WTC11 (cell line): Measurements from ENCODE around the gene ERFL. TPM values are rescaled to one million over a fixed set of nuclear protein-coding genes. Genes with fewer than 3 reads are reported as not detected.

Experiments used
- ATAC-seq: fragments of 200-7000 bp; cut with Tn5 transposase; 2 replicates; pipeline ENCODE4 v1.10.0; 2021; ENCODE audit warnings: mild to moderate bottlenecking, moderate library complexity
- CTCF ChIA-PET: fragments of 300-600 bp; sonication (Branson Sonifier 250); formaldehyde crosslinking; loops from one replicate; lab custom pipeline; 2021; ENCODE audit warnings: antibody characterized with exemption; lab: Charles Lee
- POLR2A ChIA-PET: fragments of 350-600 bp; sonication (Branson Sonifier 250); formaldehyde crosslinking; loops from one replicate; lab custom pipeline; 2021; ENCODE audit warnings: antibody characterized with exemption; lab: Charles Lee
- DNase-seq: peaks from one replicate; pipeline ENCODE4 v3.0.0; 2021; ENCODE audit warnings: low spot score
- H3K27ac Mint-ChIP-seq: 2 replicates; pipeline ENCODE4 v1.8.0; 2021; ENCODE audit warnings: mixed read lengths
- H3K27me3 Mint-ChIP-seq: 2 replicates; pipeline ENCODE4 v1.8.0; 2021; ENCODE audit warnings: low read depth, mild to moderate bottlenecking, moderate library complexity, mixed read lengths
- H3K36me3 Mint-ChIP-seq: 2 replicates; pipeline ENCODE4 v1.8.0; 2021; ENCODE audit warnings: mixed read lengths
- H3K4me1 Mint-ChIP-seq: 2 replicates; pipeline ENCODE4 v1.8.0; 2022; ENCODE audit warnings: mixed read lengths
- H3K4me3 Mint-ChIP-seq: 2 replicates; pipeline ENCODE4 v1.8.0; 2021; ENCODE audit warnings: mild to moderate bottlenecking, moderate library complexity, mixed read lengths
- H3K9me3 Mint-ChIP-seq: 2 replicates; pipeline ENCODE4 v1.8.0; 2021; ENCODE audit warnings: mixed read lengths
- ERG ChIP-seq: fragments of 250-450 bp; sonication (Bioruptor Pico); IDR thresholded peaks from 2 replicates; pipeline ENCODE4 v1.8.0; 2021; ENCODE audit warnings: mild to moderate bottlenecking
- FOXJ3 ChIP-seq: sonication (generic); formaldehyde crosslinking; IDR thresholded peaks from 2 replicates; pipeline ENCODE4 v1.9.0; 2021; ENCODE audit warnings: missing genetic modification reagents, mild to moderate bottlenecking, borderline replicate concordance
- HMGA2 ChIP-seq: fragments of 250-450 bp; sonication (Bioruptor Pico); IDR thresholded peaks from 2 replicates; pipeline ENCODE4 v1.4.0; 2021; ENCODE audit warnings: mild to moderate bottlenecking, moderate library complexity
- IRF2 ChIP-seq: sonication (generic); formaldehyde crosslinking; IDR thresholded peaks from 2 replicates; pipeline ENCODE4 v1.8.0; 2022; ENCODE audit warnings: low read depth, missing genetic modification reagents, borderline replicate concordance
- MYBL2 ChIP-seq: sonication (generic); formaldehyde crosslinking; IDR thresholded peaks from 2 replicates; pipeline ENCODE4 v1.8.1; 2023; ENCODE audit warnings: mild to moderate bottlenecking, moderate library complexity, missing genetic modification reagents
- NFATC4 ChIP-seq: fragments of 250-450 bp; sonication (Bioruptor Pico); IDR thresholded peaks from 2 replicates; pipeline ENCODE4 v1.9.0; 2021; ENCODE audit warnings: mild to moderate bottlenecking
- NR3C1 ChIP-seq: sonication (generic); formaldehyde crosslinking; conservative IDR thresholded peaks from 2 replicates; pipeline ENCODE4 v1.8.1; 2023; ENCODE audit warnings: low read depth, mild to moderate bottlenecking, missing genetic modification reagents
- OVOL2 ChIP-seq: fragments of 250-450 bp; sonication (Bioruptor Pico); IDR thresholded peaks from 2 replicates; pipeline ENCODE4 v1.9.0; 2021; ENCODE audit warnings: mild to moderate bottlenecking, borderline replicate concordance
- RORB ChIP-seq: fragments of 250-450 bp; sonication (Bioruptor Pico); IDR thresholded peaks from 2 replicates; pipeline ENCODE4 v1.9.0; 2021; ENCODE audit warnings: mild to moderate bottlenecking
- TCF7 ChIP-seq: sonication (generic); formaldehyde crosslinking; IDR thresholded peaks from 2 replicates; pipeline ENCODE4 v1.8.0; 2022; ENCODE audit warnings: mild to moderate bottlenecking, low read depth, missing genetic modification reagents, moderate library complexity
- TP53 ChIP-seq: sonication (generic); formaldehyde crosslinking; IDR thresholded peaks from 2 replicates; pipeline ENCODE4 v1.8.1; 2023; ENCODE audit warnings: mild to moderate bottlenecking, missing genetic modification reagents
- ZMAT4 ChIP-seq: fragments of 250-450 bp; sonication (Bioruptor Pico); IDR thresholded peaks from 2 replicates; pipeline ENCODE4 v1.9.0; 2021; ENCODE audit warnings: mild to moderate bottlenecking
- ZNF121 ChIP-seq: sonication (generic); formaldehyde crosslinking; IDR thresholded peaks from 2 replicates; pipeline ENCODE4 v1.8.0; 2023; ENCODE audit warnings: missing genetic modification reagents
- ZNF317 ChIP-seq: sonication (generic); formaldehyde crosslinking; IDR thresholded peaks from 2 replicates; pipeline ENCODE4 v1.8.1; 2023; ENCODE audit warnings: low read depth, mild to moderate bottlenecking, moderate library complexity, missing genetic modification reagents, borderline replicate concordance
- ZNF416 ChIP-seq: fragments of 250-450 bp; sonication (Bioruptor Pico); IDR thresholded peaks from 2 replicates; pipeline ENCODE4 v1.9.0; 2021; ENCODE audit warnings: mild to moderate bottlenecking, inconsistent platforms
- ZNF671 ChIP-seq: fragments of 250-450 bp; sonication (Bioruptor Pico); IDR thresholded peaks from 2 replicates; pipeline ENCODE4 v1.8.0; 2021; ENCODE audit warnings: mild to moderate bottlenecking
- total RNA-seq: library from RNA; stranded (reverse); gene quantifications from 3 replicates; pipeline ENCODE4 v1.2.3, GENCODE V29; 2021
- TF ChIP-seq, protein P1 (sequence below): sonication (generic); formaldehyde crosslinking; IDR thresholded peaks from 2 replicates; pipeline ENCODE4 v1.8.0; 2022; ENCODE audit warnings: mild to moderate bottlenecking, missing genetic modification reagents

Gene ERFL
- total RNA-seq, 1 experiment from 2014 or later = 0.31 TPM

- CTCF ChIA-PET = interaction anchor here (0.6 to 4.7 kb wide), 9 partner anchors 8 to 98 kb away, joined by 3 to 34 read pairs (median 4); partner anchors contain the start of gene RABAC1
- no peaks in the 10 kb centered on the region for H3K9me3 Mint-ChIP-seq
- TF ChIP-seq ZNF317 (CRISPR knock-in tag) (no peak), IRF2 (CRISPR knock-in tag) (no peak)
- DNase-seq = no peak
- no peak overlapping the region for H3K4me3 Mint-ChIP-seq
- H3K36me3 Mint-ChIP-seq = no peaks in the 10 kb centered on the region
- H3K4me1 Mint-ChIP-seq = peaks cover 35% of the 10 kb centered on the region
- no peak for ATAC-seq
- H3K27ac Mint-ChIP-seq = no peak overlapping the region
- peaks cover 68% of the 10 kb centered on the region for H3K27me3 Mint-ChIP-seq
- POLR2A ChIA-PET = no interaction called here
These were observed 2.1 kb upstream of the ERFL start for GRCh38 chr19:41930322-41930722.

DNA sequence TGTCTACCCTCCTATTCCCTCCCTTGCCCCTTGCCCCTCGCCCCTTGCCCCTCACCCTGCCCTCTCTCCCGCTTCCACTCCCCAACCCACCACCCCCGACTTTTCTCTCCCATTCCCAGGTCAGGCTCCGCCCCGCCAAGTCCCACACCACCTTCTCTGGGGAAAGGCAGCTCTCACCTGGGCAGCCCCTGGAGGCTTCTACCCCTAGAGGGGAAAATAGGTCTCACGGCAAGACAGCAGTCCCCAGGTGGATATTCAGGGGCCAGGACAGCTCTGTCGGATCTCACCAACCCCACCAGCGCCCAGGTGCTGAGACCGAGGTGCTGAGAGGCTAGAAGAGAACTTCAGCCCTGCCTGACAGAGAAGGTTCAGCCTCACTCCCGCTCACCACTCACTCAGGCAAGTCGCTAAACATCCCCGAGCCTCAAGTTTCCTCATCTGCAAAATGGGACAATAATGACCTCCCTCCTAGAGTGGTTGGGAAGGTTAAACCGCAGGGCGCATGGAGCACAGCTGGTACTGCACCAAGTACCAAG lies 1.4 kb upstream of the ERFL start:
- POLR2A ChIA-PET = interaction anchor here (0.6 to 1.3 kb wide), 2 partner anchors 56 to 57 kb away, joined by 3 to 6 read pairs; no protein-coding TSS in a partner anchor
- Mint-ChIP-seq H3K4me3 (peak overlapping the region; percentile 72), H3K4me1 (peaks cover 31% of the 10 kb centered on the region), H3K27ac (no peak overlapping the region), H3K27me3 (peaks cover 61% of the 10 kb centered on the region), H3K9me3 (no peaks in the 10 kb centered on the region)
- ATAC-seq (peak; percentile 7; the same call in 1 of the 2 replicates), DNase-seq (no peak)
- CTCF ChIA-PET = interaction anchor here (0.5 to 4.7 kb wide), 13 partner anchors 21 to 108 kb away, joined by 3 to 34 read pairs (median 4); partner anchors contain the start of gene RABAC1
- TF ChIP-seq RORB (CRISPR knock-in tag) = no peak
- no peak for TF ChIP-seq ZNF416 (CRISPR knock-in tag)
- TF ChIP-seq, protein P1, sequence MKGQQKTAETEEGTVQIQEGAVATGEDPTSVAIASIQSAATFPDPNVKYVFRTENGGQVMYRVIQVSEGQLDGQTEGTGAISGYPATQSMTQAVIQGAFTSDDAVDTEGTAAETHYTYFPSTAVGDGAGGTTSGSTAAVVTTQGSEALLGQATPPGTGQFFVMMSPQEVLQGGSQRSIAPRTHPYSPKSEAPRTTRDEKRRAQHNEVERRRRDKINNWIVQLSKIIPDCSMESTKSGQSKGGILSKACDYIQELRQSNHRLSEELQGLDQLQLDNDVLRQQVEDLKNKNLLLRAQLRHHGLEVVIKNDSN (CRISPR knock-in tag) = no peak
- TF ChIP-seq FOXJ3 = no peak
- no peak for TF ChIP-seq HMGA2 (CRISPR knock-in tag)
- no peak for TF ChIP-seq ZNF317 (CRISPR knock-in tag)
- no peak for TF ChIP-seq ZNF121 (CRISPR knock-in tag)
- no peak for TF ChIP-seq ERG
- TF ChIP-seq IRF2 (CRISPR knock-in tag) = no peak
- TF ChIP-seq, all 79 proteins: peak for 0
- no peaks in the 10 kb centered on the region for H3K36me3 Mint-ChIP-seq

DNA sequence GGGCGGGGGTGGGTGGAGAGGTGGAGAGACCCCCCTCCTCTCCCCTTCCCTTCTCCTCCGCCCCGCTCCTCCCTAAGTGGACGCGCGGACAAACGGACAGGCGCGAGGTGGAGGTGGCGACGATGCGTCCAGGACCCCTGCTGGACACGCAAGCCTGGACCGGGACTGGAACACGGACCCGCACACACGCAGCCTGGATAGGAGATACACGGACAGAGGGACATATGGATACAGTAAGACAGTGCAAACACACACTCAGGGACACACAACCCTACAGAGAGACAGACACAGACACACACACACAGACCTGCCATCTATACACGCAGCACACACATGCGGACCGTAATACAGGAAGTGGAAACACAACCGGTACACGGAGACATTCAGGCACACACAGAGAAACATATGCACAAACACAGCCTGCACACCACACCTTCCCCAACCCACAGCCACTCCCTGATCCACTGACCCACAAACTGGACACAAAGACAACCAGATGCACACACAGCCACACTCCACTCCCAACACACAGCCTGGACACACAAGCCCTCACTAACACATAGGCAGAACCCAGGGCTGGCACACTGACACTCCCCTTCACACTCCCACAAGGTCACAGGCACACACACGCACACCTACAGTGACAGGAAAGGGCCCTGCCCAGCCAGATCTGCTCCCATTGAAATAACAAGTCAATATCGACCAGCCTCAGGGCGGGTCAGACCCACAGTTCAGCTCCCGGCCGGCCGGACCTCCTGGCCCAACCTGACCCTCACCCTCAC lies 696 bp upstream of the ERFL start:
- Mint-ChIP-seq H3K9me3 (no peaks in the 10 kb centered on the region), H3K4me1 (peaks cover 31% of the 10 kb centered on the region), H3K36me3 (no peaks in the 10 kb centered on the region), H3K27me3 (peaks cover 54% of the 10 kb centered on the region), H3K4me3 (peak overlapping the region; percentile 72), H3K27ac (no peak overlapping the region)
- CTCF ChIA-PET = interaction anchor here (0.5 to 4.7 kb wide), 18 partner anchors 8 to 108 kb away, joined by 3 to 34 read pairs (median 4); partner anchors contain the start of gene RABAC1
- POLR2A ChIA-PET = interaction anchor here (1.3 kb wide), 1 partner anchor 56 kb away, joined by 6 read pairs; no protein-coding TSS in a partner anchor
- no peak for DNase-seq
- peak; percentile 5; the same call in 1 of the 2 replicates for ATAC-seq
- TF ChIP-seq NFATC4 (CRISPR knock-in tag) (no peak), MYBL2 (CRISPR knock-in tag) (no peak), ZNF671 (CRISPR knock-in tag) (no peak), NR3C1 (CRISPR knock-in tag) (no peak), TCF7 (CRISPR knock-in tag) (no peak), OVOL2 (no peak), ZMAT4 (CRISPR knock-in tag) (no peak), TP53 (CRISPR knock-in tag) (no peak)
